Activated CD4-positive, alpha-beta T cell treated with anti-CD3 and anti-CD28 coated beads for 36 hours (primary cell): ENCODE results near the gene SMIM5. TPM values are rescaled to one million over a fixed set of nuclear protein-coding genes. Genes with fewer than 3 reads are reported as not detected.

Source experiments
- ATAC-seq: fragments of 200-7000 bp; cut with Tn5 transposase; one replicate; pipeline ENCODE4 v1.10.0; 2021; ENCODE audit warnings: mild to moderate bottlenecking, moderate library complexity
- CTCF ChIA-PET: fragments of 350-600 bp; sonication (Branson Sonifier 250); formaldehyde crosslinking; loops from one replicate; lab custom pipeline; 2021; ENCODE audit warnings: antibody characterized with exemption; lab: Charles Lee
- POLR2A ChIA-PET: fragments of 350-600 bp; sonication (Branson Sonifier 250); formaldehyde crosslinking; loops from one replicate; lab custom pipeline; 2021; ENCODE audit warnings: antibody characterized with exemption, inconsistent platforms; lab: Charles Lee
- DNase-seq: peaks from one replicate; pipeline ENCODE4 v3.0.0-alpha.2; 2020
- H3K27ac Mint-ChIP-seq: one replicate; pipeline ENCODE4 v1.8.0; 2021; ENCODE audit warnings: mixed read lengths
- H3K27me3 Mint-ChIP-seq: one replicate; pipeline ENCODE4 v1.8.0; 2021; ENCODE audit warnings: mixed read lengths
- H3K36me3 Mint-ChIP-seq: one replicate; pipeline ENCODE4 v1.8.0; 2021; ENCODE audit warnings: low read depth, mixed read lengths
- H3K4me1 Mint-ChIP-seq: one replicate; pipeline ENCODE4 v1.8.0; 2021; ENCODE audit warnings: mixed read lengths
- H3K4me3 Mint-ChIP-seq: one replicate; pipeline ENCODE4 v1.8.0; 2021; ENCODE audit warnings: mild to moderate bottlenecking, moderate library complexity, mixed read lengths
- H3K9me3 Mint-ChIP-seq: one replicate; pipeline ENCODE4 v1.8.0; 2021; ENCODE audit warnings: low read depth, mixed read lengths
- intact Hi-C, 2 experiments: fragments of 100-400 bp; cut with DNase I in 1 of 2; cut with micrococcal nuclease in 1 of 2; formaldehyde crosslinking; loops; one replicate each; pipeline versions ENCODE4 v1.14.2 to v1.15.1; 2022 to 2024; cut with DNase I, micrococcal nuclease
- total RNA-seq, 2 experiments: library from RNA; stranded (reverse); gene quantifications; one replicate each; pipeline ENCODE4 v1.2.3, GENCODE V29; 2021

SMIM5 gene
- total RNA-seq, 2 experiments from 2014 or later, result 0.12 to 0.14 TPM

- CTCF ChIA-PET, result interaction anchor here (4.7 kb wide), 1 partner anchor 145 kb away, joined by 33 read pairs; no protein-coding TSS in a partner anchor
- Mint-ChIP-seq H3K27ac (no peak overlapping the region), H3K27me3 (no peaks in the 10 kb centered on the region), H3K4me1 (peaks cover 6% of the 10 kb centered on the region), H3K4me3 (no peak overlapping the region), H3K36me3 (no peaks in the 10 kb centered on the region), H3K9me3 (no peaks in the 10 kb centered on the region)
- intact Hi-C loops, result no loop called here
- ATAC-seq, result no peak
- POLR2A ChIA-PET, result interaction anchor here (0.6 kb wide), 1 partner anchor 160 kb away, joined by 3 read pairs; no protein-coding TSS in a partner anchor
- no peak for DNase-seq
These were observed 29.1 kb upstream of the SMIM5 start for GRCh38 chr17:75604034-75604695.

- ATAC-seq, result no peak
- CTCF ChIA-PET, result interaction anchor here (0.6 to 0.8 kb wide), 2 partner anchors 52 to 144 kb away, joined by 3 read pairs; no protein-coding TSS in a partner anchor
These were observed 27.4 kb upstream of the SMIM5 start for GRCh38 chr17:75605790-75606189.

GRCh38 chr17:75607086-75607485 lies 26.1 kb upstream of the SMIM5 start:
- H3K27ac Mint-ChIP-seq, result peak overlapping the region; percentile 44
- DNase-seq, result no peak
- H3K9me3 Mint-ChIP-seq, result no peaks in the 10 kb centered on the region
- no peak overlapping the region for H3K4me3 Mint-ChIP-seq
- ATAC-seq, result no peak
- H3K36me3 Mint-ChIP-seq, result no peaks in the 10 kb centered on the region
- no peaks in the 10 kb centered on the region for H3K27me3 Mint-ChIP-seq
- H3K4me1 Mint-ChIP-seq, result peaks cover 6% of the 10 kb centered on the region
- intact Hi-C loops, result no loop called here
- ChIA-PET CTCF (interaction anchor here (0.9 kb wide), 1 partner anchor 141 kb away, joined by 5 read pairs; no protein-coding TSS in a partner anchor), POLR2A (no interaction called here)

More at GRCh38 chr17:75605790-75606189, 27.4 kb upstream of the SMIM5 start:
- POLR2A ChIA-PET, result no interaction called here
- Mint-ChIP-seq H3K4me3 (no peak overlapping the region), H3K4me1 (peaks cover 6% of the 10 kb centered on the region), H3K9me3 (no peaks in the 10 kb centered on the region), H3K27ac (no peak overlapping the region), H3K27me3 (no peaks in the 10 kb centered on the region), H3K36me3 (no peaks in the 10 kb centered on the region)
- DNase-seq, result no peak
- intact Hi-C loops, result no loop called here

- Mint-ChIP-seq H3K27ac (no peak overlapping the region), H3K4me1 (peaks cover 6% of the 10 kb centered on the region), H3K36me3 (no peaks in the 10 kb centered on the region), H3K4me3 (no peak overlapping the region), H3K9me3 (no peaks in the 10 kb centered on the region), H3K27me3 (no peaks in the 10 kb centered on the region)
- intact Hi-C loops, result no loop called here
- ChIA-PET CTCF (interaction anchor here (1.1 kb wide), 1 partner anchor 138 kb away, joined by 4 read pairs; no protein-coding TSS in a partner anchor), POLR2A (interaction anchor here (0.6 kb wide), 1 partner anchor 26 kb away, joined by 3 read pairs; no protein-coding TSS in a partner anchor)
- DNase-seq, result no peak
- ATAC-seq, result no peak
These were observed 22.9 kb upstream of the SMIM5 start for GRCh38 chr17:75610103-75610984.

DNA sequence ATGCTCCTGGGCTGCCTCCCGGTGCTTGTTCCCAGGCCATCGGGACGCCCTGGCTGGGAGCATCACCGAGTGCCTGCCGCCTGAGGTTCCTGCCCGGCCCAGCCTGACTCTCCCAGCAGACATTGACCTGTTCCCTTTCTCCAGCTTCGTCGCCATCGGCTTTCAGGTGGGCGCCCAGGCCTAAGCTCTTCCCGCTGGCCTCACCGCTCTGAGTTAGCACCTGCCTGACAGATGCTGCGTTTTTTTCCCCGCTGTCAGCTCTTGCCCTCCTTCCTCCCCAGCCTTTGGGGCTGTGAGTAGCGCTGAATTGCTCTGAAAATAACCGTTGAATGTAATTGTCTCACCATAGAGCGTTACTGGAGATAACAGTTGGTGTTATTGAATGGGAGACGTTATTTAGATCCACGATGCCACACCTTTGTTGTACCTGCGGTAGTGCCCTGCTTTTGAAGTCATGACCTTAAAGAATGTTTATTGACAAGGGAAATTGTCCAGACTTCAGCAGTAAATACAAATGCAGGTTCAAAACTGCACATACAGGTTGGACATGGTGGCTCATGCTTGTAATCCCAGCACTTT lies 21.3 kb upstream of the SMIM5 start:
- ATAC-seq (no peak), DNase-seq (no peak)
- Mint-ChIP-seq H3K4me1 (peaks cover 2% of the 10 kb centered on the region), H3K4me3 (no peak overlapping the region), H3K27me3 (no peaks in the 10 kb centered on the region), H3K27ac (no peak overlapping the region), H3K36me3 (no peaks in the 10 kb centered on the region), H3K9me3 (no peaks in the 10 kb centered on the region)
- CTCF ChIA-PET, result interaction anchor here (0.6 to 1.5 kb wide), 4 partner anchors 13 to 172 kb away, joined by 3 to 8 read pairs (median 3); partner anchors contain the start of gene SMIM5
- POLR2A ChIA-PET, result no interaction called here
- intact Hi-C loops, result no loop called here

- no peaks in the 10 kb centered on the region for H3K4me1 Mint-ChIP-seq
- intact Hi-C loops, result no loop called here
- no peaks in the 10 kb centered on the region for H3K9me3 Mint-ChIP-seq
- ChIA-PET CTCF (no interaction called here), POLR2A (no interaction called here)
- no peak for DNase-seq
- H3K4me3 Mint-ChIP-seq, result no peak overlapping the region
- no peak for ATAC-seq
- H3K27me3 Mint-ChIP-seq, result no peaks in the 10 kb centered on the region
- H3K27ac Mint-ChIP-seq, result no peak overlapping the region
- no peaks in the 10 kb centered on the region for H3K36me3 Mint-ChIP-seq
These were observed 20.2 kb upstream of the SMIM5 start for GRCh38 chr17:75612906-75613626.

- no peaks in the 10 kb centered on the region for H3K27me3 Mint-ChIP-seq
- intact Hi-C loops, result no loop called here
- ATAC-seq (no peak), DNase-seq (no peak)
- ChIA-PET POLR2A (no interaction called here), CTCF (no interaction called here)
- no peaks in the 10 kb centered on the region for H3K4me1 Mint-ChIP-seq
- H3K9me3 Mint-ChIP-seq, result no peaks in the 10 kb centered on the region
- H3K4me3 Mint-ChIP-seq, result no peak overlapping the region
- H3K27ac Mint-ChIP-seq, result no peak overlapping the region
- no peaks in the 10 kb centered on the region for H3K36me3 Mint-ChIP-seq
These were observed 19.2 kb upstream of the SMIM5 start for GRCh38 chr17:75614006-75614405.

DNA sequence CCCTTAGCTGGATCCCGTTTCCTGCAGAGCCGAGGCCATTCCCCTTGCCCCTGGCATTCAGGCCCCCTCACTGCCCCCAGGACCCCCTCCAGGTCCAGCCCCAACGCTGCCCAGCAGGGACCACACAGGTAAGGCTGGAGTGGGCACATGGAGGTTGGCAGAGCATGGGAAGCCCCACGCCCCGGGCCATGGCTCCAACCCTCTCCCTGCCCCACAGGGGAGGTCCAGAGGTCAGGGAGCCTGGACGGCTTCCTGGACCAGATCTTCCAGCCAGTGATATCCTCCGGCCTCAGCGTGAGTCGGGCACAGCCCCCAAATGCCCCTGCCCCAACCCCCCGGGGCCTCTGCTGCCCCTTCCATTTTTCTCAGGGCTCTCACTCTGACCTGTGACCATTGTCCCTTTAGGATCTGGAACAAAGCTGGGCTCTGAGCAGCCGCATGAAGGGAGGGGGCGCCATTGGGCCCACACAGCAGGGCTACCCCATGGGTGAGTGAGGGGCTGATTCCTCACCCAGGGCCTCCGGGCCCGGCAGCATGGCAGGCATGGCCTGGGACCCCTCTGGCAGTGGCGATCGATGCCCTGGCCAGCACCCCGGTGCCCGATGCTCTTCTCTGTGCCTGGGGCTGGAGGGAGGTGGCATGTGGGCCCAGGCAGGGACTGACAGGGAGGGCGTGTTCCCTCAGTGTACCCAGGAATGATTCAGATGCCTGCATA lies 18.5 kb upstream of the SMIM5 start:
- no peaks in the 10 kb centered on the region for H3K36me3 Mint-ChIP-seq
- no peak for DNase-seq

GRCh38 chr17:75615301-75615700 lies 17.9 kb upstream of the SMIM5 start:
- intact Hi-C loops, result no loop called here
- Mint-ChIP-seq H3K27me3 (no peaks in the 10 kb centered on the region), H3K36me3 (no peaks in the 10 kb centered on the region), H3K4me1 (no peaks in the 10 kb centered on the region), H3K9me3 (no peaks in the 10 kb centered on the region), H3K27ac (no peak overlapping the region), H3K4me3 (no peak overlapping the region)
- POLR2A ChIA-PET, result no interaction called here
- DNase-seq (no peak), ATAC-seq (no peak)
- CTCF ChIA-PET, result interaction anchor here (0.6 to 1.1 kb wide), 2 partner anchors 17 to 141 kb away, joined by 3 read pairs; no protein-coding TSS in a partner anchor

More for the DNA sequence above, 18.5 kb upstream of the SMIM5 start:
- no peaks in the 10 kb centered on the region for H3K9me3 Mint-ChIP-seq
- no peaks in the 10 kb centered on the region for H3K4me1 Mint-ChIP-seq
- H3K27ac Mint-ChIP-seq, result no peak overlapping the region
- H3K27me3 Mint-ChIP-seq, result no peaks in the 10 kb centered on the region
- intact Hi-C loops, result no loop called here
- ATAC-seq, result no peak
- no peak overlapping the region for H3K4me3 Mint-ChIP-seq
- ChIA-PET CTCF (interaction anchor here (0.6 to 1.1 kb wide), 2 partner anchors 18 to 142 kb away, joined by 3 read pairs; no protein-coding TSS in a partner anchor), POLR2A (no interaction called here)

GRCh38 chr17:75616521-75617122 lies 16.6 kb upstream of the SMIM5 start:
- DNase-seq (no peak), ATAC-seq (no peak)
- ChIA-PET CTCF (interaction anchor here (0.7 to 1.1 kb wide), 3 partner anchors 15 to 233 kb away, joined by 3 to 4 read pairs (median 4); partner anchors contain the start of gene SMIM5), POLR2A (no interaction called here)
- Mint-ChIP-seq H3K4me1 (no peaks in the 10 kb centered on the region), H3K36me3 (no peaks in the 10 kb centered on the region), H3K4me3 (no peak overlapping the region), H3K9me3 (no peaks in the 10 kb centered on the region), H3K27ac (no peak overlapping the region), H3K27me3 (no peaks in the 10 kb centered on the region)
- intact Hi-C loops, result no loop called here
